GM19395 (cell line): ENCODE data around the gene C14orf119.

Experiments
- ATAC-seq: cut with Tn5 transposase; IDR thresholded peaks from one replicate; pipeline ENCODE4 v1.9.1; 2021; ENCODE audit warnings: mild to moderate bottlenecking, moderate library complexity; ENCODE audit not compliant: unreplicated experiment

The C14orf119 gene

DNA sequence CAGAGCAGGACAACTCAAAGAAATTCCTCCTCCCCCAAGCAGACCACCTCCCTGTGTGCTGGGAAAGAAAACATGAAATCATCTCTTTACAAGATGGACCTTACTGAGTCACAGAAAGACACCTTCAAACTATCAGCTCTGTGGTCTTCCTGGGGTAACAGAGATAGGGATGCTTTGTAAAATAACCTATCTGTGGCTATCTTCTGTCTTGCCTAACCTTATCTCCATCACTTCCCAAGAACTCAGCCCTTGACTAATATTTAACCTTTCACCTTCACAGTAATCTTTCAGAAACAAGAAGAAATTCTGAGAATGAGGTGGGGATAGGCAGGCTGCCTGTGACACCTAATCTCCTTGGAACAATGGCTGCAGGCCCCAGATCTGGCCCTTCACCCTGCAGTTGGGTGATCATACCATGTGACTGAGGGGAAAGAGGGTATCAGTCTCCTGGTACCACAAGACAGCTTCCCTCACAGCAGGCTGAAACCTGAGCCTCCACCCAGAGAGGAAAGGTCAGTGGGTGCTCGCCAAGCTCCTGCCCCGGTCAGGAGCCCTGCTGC is 51.1 kb downstream of the C14orf119 start:
- no peak for ATAC-seq

DNA sequence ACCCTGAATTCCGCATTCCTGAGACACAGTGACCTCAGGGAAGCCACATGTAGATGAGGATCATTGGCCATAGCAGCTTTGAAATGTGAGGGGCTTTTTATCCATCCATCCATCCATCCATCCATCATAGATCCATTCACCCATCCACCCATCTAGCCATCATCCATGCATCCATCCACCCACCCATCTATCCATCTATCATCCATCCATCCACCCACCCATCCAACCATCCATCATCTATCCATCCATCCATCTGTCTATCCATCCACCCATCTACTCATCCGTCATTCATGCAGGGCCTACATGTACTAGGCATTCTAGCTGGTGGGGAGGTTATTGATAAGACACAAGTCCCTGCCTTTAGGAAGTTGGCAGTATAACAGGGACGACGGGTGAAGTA is 51.7 kb downstream of the C14orf119 start:
- no peak for ATAC-seq

DNA sequence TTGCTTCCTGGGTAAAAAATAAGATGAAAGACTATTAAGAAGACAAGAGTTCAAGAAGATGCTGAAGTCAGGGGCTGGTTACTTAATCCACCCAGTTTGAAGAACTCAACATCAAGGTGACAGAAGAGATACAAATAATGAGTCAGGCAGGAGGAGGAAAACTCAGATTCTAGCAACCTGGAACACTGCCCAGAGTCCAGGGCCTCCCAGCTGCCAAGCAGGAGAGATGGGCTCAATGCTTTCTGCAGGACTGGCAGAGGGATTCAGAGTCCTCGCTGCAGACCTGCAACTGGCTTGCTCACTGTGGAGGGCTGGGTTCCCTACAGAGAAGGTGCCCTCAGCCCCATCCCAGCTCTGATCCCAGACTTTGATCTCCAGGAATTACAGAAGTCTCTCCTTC is 52.4 kb downstream of the C14orf119 start:
- ATAC-seq, result no peak

DNA sequence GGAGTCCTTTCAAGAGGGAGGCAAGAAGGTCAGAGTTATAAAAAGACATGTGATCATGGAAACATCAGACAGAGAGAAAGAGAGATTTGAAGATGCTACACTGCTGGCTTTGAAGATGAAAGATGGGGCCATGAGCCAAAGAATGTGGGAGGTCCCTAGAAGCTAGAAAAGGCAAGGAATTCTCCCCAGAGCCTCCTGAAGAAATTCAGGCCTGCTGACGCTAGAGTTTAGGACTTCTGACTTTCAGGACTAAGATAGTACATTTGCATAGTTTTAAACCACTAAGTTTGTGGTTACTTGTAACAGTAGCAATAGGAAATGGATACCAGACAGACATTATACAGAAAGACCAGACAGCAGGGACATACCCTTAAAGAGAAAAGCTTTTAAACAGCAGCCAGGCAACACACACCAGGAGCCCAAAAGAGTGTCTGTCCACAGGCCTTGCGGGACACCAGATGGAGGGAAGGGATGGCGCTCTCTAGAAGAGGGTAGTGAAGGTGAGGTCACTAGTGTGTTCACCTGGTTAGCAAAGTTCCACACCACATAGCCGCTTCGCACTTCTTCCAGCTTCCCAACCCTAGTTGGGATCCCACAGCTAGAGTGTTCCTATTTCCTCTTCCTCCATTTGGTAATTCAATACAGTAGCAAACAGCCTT is 53.4 kb downstream of the C14orf119 start:
- ATAC-seq, result no peak

DNA sequence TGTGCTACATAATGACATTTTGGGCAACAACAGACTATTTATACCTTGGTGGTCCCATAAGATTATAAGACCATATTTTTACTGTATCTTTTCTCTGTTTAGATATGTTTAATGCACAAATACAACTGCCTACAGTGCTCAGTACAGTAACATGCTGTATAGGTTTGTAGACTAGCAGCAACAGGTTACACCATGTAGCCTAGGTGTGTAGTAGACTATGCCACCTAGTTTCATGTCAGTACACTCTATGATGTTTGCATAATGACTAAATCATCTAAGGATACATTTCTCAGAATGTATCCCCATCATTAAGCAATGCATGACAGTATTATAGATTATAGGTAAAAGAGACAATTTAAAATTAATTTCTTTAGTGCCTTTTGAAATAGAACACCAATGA is 54.4 kb downstream of the C14orf119 start:
- no peak for ATAC-seq
